ENCODE data around the gene GPC1.

DNA sequence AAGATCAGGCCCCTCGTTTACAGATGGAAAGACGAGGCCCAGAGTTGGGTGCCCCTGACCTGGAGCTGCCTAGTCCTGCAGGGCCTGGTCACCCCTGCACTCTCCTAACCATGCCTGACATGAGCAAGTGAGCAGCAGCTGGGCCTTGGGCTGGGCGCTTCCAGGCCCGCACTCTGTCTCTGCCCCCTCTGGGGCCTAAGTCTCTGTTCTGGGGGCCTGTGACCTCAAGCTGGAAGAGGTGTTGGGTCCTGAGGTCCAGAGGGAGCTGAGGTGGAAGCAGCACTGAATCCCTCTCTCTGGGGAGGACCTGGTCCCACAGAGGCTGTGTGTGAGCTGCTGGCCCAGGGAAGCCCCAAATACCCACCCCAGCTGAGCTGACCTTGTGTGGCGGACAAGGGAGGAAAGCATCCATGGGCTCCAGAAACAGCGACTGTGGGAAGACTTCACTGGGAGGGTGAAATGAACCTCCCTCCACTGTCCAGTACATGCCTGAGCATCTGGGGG, 46.1 kb upstream of the GPC1 start:
- TF ChIP-seq, protein P1, sequence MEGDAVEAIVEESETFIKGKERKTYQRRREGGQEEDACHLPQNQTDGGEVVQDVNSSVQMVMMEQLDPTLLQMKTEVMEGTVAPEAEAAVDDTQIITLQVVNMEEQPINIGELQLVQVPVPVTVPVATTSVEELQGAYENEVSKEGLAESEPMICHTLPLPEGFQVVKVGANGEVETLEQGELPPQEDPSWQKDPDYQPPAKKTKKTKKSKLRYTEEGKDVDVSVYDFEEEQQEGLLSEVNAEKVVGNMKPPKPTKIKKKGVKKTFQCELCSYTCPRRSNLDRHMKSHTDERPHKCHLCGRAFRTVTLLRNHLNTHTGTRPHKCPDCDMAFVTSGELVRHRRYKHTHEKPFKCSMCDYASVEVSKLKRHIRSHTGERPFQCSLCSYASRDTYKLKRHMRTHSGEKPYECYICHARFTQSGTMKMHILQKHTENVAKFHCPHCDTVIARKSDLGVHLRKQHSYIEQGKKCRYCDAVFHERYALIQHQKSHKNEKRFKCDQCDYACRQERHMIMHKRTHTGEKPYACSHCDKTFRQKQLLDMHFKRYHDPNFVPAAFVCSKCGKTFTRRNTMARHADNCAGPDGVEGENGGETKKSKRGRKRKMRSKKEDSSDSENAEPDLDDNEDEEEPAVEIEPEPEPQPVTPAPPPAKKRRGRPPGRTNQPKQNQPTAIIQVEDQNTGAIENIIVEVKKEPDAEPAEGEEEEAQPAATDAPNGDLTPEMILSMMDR (conservative IDR thresholded peaks at IDR 0.05 in 1 of 2, IDR thresholded peaks at IDR 0.05 in 1 of 2; ENCODE audit: low read depth in 1 of 2, low read length in 2 of 2), result no peak
- no peak for TF ChIP-seq EZH2 (IDR thresholded peaks at IDR 0.05; ENCODE audit: low read length, missing control alignments)

All from fibroblast of lung (primary cell).